GM21423 (cell line): Measurements from ENCODE around the gene PSD4.

ENCODE experiments used
- ATAC-seq: cut with Tn5 transposase; IDR thresholded peaks from one replicate; pipeline ENCODE4 v1.9.1; 2021; ENCODE audit warnings: mild to moderate bottlenecking, moderate library complexity; ENCODE audit not compliant: unreplicated experiment

The PSD4 gene

DNA sequence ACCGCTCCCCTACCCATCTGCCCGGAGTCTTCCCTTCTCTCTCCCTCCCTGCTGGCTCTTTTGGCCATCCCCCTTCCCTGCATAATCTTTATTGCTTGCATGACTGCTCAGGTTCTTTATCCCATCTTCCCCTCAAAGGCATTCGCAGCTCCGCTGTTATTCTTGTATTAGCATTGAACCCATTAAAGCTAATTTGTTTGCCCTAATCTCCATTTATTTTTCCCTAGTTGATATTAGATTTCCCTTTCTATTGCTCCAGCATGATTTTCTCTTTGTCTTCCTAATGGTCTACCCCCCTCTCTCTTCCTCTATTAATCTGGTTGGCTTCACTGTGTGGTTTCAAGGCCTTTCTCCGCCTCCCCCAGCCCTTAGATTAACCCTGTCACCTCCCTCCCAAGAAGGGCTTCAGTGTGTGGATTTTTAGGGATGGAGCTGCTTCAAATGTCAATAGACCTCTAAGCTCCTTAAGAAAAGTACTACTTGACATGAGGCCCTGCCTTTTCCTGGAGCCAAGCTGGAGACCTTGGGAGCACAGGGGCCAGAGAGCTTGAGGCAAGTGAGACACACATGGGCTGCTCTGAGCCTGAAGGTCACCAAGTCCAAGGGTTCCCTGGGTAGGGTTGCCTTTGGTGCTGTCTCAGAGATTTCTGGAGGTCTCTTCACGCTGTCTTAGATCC, 84.8 kb downstream of the PSD4 start:
- no peak for ATAC-seq
